Measurements from ENCODE around the gene CCND2.

Gene CCND2

DNA sequence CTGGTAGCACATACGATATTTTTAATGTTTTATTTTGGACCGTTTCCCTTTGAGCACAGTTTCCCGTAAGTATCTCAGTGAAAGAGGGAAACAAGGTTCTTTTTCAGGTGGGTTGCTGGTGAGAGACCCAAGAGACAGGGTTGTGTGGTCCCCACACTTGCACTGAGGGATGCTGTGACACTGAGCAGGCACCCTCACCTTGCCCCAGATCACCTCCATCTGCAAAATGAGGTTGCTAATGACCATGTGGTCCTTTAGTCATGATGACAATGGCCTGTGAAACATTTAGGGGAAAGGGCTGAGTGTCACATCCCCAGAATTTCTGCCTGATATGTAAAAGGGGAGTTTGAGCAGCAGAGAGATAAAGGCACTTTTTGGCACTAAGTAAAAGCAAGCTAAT is 4.3 kb downstream of the CCND2 start:
- DNase-seq = no peak

DNA sequence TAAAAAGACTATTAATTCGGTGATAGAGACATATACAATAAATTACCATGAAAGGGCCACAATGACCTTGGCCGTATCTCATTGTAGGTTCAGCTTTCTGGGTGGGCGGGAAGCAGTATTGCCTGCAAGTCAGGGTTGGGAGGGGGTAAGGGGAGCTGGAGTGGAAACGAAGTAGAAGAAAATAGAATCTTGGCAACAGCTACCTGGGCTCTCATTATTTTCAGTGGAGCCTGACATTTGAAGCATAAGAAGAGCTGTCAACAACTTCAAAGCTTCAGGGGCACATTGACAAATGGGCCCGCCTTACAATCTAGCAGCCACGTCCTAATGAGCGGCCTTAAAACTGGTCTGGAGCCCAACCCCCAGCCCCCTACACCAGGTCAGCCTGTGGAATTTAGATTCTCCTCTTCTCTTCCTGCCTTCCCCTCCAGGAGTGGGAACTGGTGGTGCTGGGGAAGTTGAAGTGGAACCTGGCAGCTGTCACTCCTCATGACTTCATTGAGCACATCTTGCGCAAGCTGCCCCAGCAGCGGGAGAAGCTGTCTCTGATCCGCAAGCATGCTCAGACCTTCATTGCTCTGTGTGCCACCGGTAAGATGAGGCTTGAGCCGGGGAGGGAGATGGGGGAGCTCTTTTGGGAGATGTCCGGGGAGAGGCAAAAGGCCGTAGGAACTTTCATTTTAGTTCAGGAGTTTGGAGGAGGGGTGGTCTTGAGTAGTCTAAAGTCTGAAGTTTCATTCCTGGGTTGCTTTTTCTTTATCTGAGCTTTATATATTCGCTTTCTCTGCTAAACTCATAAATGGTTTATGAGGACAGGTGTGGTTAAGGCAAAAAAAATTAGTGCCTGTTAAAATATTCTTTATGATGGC is 5.0 kb downstream of the CCND2 start:
- no peak for DNase-seq

DNA sequence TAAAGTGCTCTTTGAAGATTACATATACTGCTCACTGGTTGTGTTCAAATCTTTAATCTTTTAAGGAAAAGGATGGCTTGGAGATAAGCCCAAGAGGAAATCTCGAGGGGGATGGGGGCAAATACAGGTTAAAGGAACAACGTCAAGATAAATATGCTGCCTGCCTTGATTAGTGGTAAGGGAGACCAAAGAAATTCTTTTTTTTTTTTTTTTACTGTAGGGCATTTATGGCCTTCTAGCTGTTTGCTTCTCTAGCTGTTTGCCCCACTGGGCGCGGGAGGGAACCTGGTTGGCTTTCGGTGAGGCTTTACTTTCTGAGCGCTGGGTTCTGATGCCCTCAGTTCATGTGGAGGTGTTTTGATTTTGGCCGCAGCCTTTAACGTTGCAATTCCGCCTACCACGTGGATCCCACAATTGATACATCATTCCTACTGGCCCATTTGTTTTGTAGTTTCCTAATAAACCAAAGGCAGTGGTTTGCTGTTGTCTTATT is 5.7 kb downstream of the CCND2 start:
- no peak for DNase-seq

DNA sequence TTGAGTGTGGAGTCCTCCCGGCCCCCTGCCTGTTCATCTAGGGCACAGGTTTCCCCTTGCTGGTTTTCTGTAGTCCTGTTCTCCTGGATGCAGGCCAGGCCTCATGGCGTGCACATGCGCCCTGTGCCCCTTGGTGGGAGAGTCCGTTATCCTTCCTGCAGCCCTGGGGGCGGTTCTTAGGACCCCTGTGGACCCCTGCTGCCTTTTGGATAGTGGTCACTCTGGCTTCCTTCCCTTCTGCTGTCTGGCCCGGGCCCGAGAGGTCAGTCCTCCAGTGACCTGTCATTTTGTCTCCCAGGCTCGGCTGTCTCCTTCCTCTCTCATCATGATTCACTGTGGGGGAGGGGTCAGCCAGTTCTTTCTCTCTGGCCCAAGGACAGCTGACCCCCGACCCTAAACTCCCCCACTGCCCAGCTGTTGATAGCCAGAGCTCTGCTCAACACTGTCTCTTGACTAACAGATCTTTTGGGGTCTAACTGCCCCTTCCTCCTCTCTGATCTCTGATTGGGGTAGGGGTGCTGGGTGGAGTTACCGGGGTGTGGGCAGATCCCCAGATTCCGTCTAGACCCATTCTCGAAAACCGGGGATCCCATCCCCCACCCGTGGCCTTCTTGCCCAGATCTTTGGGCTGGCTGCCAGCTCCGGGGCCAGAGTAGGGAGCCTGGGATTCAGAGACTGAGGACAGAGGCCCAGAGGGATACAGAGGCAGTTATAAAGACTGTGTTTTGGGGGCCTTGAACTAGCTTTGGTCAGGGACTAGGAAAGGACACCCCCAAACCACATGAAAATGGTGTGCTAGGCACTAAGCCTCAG is 7.0 kb downstream of the CCND2 start:
- DNase-seq = no peak

DNA sequence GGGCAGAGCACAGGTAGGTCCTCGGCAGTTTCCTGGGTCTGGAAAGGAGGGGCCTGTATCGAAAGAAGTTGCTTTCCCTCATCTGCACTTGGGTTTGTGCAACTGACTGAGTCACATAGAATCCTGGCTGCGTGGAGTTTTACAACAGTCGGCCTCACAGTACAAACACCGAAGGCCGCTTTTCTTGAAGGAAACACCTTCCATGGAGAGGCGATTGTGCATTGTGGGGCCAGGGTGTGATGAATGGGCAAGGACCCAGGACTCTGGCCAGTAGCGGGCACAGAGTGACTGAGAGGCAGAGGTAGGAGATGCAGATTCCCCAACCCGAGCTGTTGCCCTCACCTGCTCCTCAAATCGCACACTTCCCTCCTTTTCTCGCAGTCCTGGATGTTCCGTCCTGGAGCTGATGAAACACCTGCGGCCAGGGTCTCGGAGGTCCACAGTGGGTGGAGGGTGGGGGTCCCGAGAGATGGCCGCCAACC is 7.7 kb downstream of the CCND2 start:
- DNase-seq = no peak

DNA sequence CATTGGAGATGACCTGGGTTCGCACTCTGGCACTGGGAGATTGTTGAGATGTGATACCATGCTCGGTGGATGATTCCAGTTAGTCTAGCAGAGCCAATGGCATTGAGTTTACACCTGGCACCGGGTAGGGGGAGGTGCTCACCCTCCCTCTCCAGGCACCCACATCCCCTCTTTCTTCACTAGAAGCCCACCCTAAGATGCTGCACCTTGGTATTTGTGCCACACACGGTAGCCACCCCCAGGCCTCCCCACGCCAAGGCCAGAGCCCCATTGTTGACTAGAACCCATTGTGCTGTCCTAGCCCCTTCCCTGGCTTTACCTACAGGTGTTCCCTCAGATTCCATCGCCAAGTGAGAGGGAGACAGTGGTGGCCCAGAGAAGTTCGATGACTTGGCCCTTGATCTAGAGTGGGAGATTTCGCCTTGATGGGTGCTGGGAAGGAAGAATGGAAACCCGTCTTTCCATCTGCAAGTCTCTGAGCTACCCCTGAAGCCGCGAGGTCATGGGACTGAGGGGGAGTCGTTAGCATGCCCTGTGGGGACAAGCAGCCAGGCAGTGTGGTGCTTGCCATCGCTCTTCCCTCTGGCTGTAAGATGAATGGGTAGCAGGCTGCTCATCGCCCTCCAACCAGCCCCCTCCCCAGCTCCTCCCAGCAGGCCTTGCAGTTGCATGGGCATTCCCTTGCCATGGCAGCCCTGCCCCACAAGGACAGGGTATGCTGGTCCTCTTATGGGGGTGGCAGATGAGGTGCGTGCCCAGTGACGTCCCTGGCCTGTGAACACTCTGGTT is 8.7 kb downstream of the CCND2 start:
- no peak for DNase-seq

DNA sequence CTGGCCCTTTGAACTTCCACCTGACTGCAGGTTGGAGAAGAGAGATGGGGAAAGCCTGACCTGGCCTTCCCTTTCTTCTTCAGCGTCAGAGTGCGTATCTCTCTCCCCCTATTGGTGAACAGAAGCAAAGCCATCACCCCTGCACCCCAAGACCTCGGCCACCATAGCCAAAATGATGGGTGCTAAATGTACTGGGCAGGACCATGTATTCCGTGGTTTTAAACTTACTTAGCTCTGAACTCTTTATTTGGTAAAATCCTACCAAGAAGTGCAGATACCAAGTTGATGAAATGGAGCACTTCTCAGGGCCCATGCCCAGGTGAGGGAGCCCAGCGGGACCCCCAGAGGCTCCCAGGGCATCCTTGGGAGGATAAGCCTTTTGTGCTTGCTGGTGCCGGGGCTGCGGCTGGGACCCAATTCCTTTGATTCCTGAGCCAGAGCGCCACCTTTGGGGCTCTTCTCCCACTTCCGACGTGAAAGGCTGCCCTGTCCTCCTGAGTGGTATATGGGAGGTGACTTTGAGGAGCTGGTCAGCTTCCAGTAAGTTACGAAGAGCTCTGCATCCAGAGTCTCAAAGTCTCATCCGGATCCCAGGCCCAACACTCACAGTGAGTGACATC is 9.4 kb downstream of the CCND2 start:
- DNase-seq = no peak

DNA sequence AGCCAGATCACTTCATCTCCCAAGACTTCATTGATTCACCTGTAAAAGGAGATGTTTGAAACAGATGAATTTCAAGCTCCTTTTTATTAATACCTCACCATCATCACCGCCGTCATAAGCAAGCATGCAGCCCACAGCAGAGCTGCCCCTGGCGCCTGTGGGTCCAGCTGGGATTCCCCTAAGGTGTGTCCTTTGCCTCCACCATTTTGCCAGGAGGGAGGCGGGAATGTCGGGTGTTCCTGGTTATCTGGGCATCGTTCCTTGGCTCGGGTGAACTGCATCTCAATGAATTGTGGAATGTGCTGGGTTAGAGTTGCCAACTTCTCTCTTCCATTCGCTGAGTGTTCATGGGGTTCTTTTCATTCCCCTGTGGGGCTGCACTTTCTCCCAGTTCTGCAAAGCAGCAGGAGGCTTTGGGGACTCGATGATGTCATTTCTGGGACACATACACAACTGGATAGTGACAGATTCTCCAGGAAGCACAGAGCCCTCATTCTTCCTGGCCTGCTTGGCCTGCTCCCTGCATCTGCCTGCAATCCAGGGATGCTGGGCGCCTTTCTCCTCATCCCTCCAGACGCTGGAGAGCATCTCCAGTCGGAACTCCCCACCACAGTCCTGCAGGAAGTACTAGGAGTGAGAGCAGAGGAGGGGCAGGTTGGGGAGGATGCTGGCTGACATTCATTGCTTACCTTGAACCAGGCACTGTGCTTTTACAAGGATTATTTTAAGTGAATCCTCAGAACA is 10.1 kb downstream of the CCND2 start:
- no peak for DNase-seq

DNA sequence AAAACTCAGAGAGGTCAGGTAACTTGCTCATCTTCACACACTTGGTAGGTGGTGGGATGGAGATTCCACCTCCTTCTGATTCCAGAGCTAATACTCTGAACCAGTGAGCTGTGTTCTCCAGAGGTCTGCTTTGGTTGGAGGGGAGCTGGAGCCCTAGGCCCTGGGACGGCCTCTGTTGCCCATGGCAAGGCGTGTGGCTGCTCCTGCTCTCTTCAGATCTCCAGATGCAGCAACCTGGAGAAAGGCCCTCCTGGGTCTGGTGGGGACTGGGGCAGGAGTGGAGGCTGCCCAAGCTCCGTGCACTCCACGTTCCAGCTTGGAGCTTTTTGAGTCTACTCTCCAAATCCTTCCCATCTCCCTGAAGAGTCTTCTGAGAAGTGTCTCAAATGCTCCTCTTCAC is 10.7 kb downstream of the CCND2 start:
- no peak for DNase-seq

DNA sequence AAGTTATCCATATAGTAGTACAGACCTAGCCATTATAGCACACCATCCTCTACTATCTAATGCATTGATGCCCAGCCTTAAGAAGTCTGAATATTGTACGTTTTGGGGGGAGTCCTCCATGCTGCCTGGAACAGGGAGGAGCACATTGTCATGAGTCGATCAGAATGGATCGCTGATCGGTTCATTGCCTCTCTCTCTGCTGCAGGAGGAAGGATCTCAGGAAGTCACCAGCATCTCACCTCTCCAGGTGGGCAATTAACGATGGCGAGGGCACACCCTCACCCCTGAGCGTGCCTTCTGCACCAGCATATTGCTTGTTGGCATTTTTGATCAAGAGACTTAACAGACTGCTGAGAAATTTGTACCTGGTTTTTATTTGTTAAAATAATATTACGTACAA is 11.5 kb downstream of the CCND2 start:
- DNase-seq = no peak

DNA sequence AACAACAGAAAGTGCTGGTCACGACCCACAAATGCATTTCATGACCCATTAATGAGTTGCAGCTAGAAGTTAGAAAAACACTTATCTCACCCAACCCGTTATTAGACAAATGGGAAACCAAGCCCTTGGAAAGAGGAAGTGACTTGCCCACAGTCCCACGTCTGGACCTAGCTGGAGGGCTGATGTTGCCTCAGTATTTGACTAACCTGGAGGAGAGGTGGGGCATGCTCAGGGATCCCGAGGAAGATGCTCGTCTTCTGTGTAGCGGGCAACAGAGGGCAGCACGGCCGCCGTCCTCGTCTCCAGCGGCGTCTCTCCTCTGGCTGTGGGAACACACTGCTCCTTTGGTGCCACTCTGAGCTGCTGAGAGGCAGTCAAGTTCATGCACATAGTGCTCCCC is 12.7 kb downstream of the CCND2 start:
- DNase-seq = no peak

DNA sequence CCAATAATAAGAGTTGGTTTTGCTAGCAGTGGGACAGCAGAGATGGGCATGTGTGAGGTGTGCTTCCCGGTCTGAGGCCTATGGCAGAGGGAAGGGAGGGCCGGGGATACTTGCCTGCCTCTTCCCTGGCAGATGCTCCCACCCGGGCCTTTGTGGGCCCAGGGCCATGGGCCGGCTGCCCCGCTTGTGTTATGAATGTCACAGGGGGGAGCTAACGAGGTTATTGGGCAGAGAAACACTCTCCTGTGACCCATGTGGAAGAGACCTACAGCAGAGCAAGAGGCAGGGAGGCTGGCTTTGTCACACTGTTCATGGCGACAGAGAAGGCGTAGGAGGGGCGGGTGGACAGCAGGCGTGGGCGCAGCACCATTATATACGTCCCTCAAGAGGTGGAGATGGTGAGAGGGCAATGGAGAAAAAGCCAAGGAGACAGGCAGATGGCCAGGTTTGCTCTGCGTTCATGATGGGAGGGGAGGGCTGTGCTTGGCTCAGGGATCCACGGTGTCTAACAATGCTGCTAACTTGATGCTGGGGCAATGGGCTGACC is 13.3 kb downstream of the CCND2 start:
- peak; percentile 26 for DNase-seq

DNA sequence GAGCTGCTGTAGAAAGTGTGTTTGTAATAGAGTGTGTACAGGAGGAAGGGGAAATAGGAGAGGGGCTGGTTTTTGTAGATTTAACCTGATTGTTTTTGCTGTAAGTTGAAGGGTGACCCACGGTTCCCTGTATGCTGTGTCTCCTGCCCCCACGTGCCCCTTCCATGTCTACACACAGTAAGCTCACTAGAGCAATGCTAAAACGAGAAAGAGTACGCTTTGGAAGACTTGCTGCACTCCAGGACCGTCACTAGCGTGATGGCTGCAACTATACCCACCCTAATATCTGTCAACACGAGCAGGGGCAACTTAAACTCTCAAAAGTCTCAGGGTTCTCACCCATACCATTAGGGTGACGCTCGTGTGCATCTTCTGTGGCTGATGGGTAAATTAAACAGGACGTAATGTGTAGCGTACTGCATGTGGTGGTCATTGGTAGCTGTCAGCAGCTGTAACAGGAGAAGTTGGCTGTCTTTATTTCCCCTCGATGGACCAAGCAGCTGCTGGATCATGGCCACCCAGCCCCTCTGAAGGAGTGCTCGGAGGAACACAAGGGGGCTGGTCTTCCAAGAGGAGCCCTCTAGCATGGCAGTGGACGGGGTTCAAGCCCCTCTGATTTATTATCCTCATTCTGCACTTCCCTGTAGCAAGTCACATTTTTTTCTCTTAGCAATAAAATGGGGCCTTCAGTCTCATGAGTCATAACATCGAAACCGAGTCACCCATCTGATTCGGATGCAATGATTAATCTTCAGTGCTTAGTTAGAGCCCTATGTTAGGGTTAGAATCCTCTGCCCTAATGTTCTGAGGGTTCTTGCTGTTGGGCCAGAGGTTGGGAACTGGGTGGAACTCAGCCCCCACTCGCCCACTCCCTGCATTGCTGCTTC is 14.0 kb downstream of the CCND2 start:
- peak; percentile 18 for DNase-seq

DNA sequence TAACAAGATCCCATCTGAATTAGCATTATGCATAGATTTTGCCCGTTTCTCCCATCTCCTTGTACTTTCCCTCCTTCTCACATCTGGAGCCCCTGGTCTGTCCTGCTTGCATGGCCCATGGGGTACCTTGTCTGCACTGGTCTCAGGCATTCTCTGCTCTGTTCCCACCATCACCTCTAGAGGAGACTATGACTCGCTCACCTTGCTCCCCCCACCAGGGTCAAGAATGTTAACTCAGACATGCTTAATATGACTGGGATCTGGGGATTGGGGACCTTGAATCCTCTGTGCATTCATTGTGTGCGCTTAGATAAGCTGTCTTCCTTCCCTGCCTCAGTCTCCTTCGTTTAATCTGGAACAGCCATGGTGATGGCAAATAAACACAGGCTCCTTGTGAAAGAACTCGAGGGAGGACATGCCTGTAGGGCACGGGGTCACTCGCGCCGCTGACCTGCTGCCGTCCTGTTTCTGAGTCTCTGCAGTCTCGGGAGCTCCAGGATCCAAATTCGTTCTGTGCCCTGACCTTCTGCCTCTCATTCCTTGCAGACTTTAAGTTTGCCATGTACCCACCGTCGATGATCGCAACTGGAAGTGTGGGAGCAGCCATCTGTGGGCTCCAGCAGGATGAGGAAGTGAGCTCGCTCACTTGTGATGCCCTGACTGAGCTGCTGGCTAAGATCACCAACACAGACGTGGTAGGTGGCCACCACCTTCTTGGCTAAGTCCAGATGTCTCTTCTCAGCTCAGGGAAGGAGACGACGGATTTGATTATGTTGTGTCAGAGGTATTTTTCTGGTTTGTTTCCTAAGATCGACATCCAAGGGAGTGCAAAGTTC is 15.0 kb downstream of the CCND2 start:
- DNase-seq = peak; percentile 14

DNA sequence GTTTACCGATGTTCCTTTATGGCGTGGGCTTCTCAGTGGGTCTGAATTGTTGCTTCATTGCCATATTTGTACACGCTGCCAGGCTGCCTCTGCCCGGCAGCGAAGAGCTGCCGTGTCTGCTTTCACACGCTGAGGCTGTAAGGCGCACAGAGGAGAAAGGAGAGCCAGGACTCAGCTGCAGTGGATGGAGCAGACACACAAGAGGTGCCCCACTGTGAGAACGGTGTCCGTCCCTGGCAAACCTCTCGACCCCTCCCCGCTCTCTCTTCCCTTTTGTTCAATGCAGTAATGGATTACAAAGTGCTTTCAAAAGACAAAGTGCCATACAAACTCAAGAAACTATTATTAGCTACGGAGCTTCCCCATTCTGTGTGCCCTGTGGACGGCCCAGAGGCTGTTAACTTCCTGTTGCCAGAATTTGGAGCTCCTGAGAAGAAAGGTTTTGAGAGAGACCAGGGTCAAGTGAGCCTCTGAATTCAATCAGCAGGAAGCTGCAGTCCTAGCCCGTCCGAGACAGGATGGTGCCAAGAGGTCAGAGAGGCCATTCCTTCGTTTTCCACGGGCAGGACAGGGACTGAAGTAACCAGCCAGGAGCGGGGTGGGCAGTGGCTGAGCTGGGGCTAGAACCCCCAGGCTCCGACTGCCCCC is 15.8 kb downstream of the CCND2 start:
- DNase-seq = peak; percentile 17

DNA sequence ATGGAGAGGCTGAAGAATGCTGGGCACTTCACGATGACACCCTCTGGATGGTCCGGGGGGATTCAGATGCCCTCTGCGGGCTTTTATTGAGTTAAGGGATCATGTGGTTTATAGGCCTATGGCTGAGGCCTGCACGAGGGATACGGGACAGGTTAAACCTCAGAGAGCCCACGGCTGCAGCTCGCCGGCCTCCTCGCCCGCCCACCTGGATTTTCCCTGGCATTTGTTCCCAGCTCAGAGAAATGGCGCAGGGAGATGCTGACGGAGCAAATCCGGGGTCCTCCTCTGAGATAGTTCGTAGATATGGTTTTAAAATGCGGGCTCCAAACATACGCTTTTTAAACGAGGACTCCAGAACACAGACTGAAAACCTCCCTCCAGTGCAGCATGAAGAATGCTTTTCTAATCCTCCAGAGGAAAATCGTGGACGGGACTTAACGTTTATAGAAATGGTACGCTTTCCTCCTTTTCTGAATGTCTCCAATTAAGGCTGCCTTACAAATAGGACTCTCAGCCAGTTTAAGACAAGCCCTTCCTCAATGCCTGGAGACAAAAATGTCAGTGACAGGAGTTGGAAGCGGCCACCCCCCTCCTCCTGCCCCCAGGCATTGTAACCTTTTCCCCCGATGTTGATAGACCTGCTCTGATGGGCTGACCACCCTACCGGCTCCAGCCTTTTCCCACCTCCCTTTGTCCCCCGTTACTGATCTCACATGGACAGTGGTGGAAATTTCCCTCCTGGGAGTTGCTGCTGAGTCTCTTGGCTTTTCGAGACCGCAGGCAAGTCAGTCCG is 16.6 kb downstream of the CCND2 start:
- peak; percentile 14 for DNase-seq

DNA sequence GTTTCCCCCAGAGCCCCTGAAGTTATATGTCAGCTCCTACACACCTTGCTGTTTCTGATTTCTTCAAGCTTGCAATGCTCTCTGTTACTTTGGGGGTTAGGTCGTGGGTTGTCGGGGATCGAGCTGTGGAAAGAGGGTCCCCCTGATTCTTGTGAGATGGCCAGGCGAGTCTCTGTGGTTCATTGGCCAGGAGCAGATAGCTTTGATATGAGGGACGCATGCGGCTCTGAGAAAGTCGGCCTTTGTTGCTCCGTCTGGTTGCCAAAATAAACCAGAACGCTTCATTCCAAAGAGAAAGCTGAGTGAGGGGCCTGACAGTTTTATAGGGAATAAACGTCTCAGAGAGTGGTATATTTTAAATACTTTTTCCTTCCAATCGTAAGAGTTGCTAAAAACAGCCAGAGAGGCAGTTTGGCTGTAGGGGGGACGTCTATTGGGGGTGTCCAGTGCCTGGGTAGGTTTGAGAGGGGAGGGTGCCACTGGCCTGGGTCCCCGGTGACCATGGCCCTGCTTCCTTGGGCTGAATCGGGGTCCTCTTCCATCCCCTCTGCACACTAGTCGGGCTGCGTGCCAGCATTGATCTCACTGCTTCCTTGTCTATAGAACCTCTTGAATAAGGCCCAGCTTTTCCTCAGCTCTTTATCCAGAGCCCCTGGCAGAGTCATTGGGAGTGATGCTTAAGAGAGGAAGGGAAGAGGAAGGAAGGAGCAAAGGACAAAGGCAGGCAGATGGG is 18.9 kb downstream of the CCND2 start:
- no peak for DNase-seq

Data from right hindlimb (tissue), 1 donor.